HG02870 (cell line): ENCODE measurements around the gene ASS1.

ENCODE experiments used
- ATAC-seq: cut with Tn5 transposase; IDR thresholded peaks from one replicate; pipeline ENCODE4 v1.9.1; 2021; ENCODE audit warnings: mild to moderate bottlenecking, moderate library complexity; ENCODE audit not compliant: unreplicated experiment

The ASS1 gene

DNA sequence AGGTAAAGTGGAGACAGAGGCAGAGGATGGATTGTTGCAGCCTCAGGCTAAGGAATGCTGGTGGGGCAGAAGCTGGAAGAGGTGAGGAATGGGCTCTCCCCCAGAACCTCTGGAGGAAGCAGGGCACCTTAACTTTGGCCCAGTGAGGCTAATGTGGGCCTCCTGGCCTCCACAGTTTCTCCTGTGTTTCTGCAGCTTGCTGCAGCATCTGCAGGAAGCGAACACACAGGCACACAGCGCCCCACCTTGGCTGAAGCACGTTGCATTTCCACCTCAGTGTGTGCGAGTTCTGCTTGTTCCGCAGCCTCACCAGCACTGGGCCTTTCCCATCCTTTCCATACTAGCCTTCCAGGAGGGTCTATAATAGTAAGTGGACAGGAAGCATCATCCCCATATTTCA, 27.2 kb upstream of the ASS1 start:
- no peak for ATAC-seq

DNA sequence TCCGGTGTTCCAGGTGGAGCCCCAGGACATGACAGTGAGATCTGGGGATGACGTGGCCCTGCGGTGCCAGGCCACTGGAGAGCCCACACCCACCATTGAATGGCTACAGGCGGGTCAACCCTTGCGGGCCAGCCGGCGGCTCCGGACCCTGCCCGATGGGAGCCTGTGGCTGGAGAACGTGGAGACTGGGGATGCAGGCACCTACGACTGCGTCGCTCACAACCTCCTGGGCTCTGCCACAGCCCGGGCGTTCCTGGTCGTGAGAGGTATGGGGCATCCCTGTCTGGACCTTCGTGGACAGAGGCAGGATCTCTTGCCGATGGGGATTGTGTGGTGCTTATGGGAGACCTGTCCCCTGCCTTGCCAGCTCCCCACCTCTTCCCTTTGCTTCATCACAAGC, 26.0 kb upstream of the ASS1 start:
- ATAC-seq: no peak

DNA sequence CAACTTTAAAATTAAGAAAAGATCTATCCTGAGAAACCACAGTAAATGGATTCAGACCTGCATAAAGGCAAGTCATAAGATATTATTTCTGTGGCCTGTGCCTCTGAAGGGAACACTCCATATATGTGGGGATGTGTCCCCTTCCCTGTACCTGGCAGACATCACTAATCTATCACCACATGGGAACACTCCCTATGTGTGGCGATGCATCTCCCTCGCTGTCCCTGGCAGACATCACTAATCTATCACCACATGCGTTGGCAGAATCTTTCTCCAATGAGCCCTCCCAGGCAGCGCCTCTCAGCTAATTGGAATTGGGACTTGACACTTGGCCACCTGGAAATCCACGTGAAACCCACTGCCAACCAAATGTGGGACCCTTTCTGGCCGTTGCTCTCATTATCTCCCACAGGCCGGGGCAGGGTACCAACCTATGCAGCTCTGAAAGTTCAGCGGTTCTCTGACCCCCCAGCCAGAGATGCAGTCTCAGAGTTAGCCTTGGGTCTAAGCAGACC, 25.2 kb upstream of the ASS1 start:
- no peak for ATAC-seq

DNA sequence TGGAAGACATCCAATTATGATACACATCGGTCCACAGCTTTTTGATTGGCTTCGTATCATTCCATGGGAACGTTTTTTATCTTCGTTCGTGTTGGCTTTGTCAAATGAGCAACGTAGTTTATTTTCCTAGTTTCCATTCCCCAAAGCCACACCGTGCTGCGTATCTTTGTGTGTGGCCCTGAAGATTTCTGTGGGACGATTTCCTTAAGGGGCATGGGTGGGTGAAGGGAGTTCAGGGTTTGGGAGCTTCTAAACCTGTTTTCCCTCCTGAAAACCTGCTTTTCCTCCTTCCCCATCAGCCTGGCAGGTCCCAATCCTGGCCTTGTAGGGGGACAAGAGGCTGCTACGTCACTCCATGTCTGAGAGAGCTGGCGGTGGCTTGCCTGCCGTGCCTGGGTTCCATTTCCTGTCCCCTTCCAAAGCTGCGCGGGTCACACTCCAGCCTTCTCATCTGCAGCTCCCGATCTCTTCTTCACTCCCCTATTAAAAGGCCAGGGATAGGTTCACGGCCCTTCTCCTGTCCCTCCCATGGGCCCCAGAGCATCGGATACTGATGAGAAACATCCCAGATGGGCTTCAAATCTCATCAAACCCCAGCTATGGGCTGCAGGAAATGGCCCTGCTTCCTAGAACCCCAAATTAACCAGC, 23.5 kb upstream of the ASS1 start:
- ATAC-seq: no peak

DNA sequence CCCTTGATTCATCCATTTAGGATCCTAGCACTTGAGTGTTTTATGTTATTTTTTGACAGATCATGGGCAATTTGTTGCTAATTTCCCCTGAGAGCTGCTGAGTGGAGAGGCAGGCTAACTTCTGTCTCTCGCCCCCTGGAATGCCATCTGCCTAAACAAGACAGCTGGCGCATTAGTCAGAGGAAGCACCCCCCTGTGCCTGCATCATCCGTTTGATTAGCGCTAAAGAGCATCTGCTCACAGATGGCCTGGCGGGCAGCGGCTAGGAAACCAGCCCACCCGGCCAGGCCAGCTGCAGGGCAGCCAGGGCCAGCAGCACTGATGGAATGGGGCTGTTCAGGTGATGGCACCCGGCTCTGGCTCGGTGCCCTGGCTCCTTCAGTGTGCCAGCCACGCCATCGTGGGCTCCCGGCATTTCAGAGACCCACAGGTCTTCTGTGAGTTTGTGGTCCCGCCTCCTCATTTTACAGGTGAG, 22.9 kb upstream of the ASS1 start:
- no peak for ATAC-seq

DNA sequence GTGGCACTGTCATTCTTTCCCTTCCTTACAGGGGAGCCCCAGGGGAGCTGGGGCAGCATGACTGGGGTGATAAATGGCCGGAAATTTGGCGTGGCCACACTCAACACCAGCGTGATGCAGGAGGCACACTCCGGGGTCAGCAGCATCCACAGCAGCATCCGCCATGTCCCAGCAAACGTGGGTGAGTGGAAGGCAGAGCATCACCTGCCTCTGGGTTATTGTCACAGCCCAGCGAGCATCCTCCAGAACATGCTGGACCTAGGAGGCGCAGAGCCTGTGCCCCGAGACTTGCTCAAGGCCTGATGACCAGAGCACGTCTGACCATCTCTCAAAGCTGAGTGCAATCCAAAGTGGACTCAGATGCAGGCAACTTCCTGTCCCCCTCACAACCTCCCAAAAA, 22.2 kb upstream of the ASS1 start:
- ATAC-seq: no peak

DNA sequence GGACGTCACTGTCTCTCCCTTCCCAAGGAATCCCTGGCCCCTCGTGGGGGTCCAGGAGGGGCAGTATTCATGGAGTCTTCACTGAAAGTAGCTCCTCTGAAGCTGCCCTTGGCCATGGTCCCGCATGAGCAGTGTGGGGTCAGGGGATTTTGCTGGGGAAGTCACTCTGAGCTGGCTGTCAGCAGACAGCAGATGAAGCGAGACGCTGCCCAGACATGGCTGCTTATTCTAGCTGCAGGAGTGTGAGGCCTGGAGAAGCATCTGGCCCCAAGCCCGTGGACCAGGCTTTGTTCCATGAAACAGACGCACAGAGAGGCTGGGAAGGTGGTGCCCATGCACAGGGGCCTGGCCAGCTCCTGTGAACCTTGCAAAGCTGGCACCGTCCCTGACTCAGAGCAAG, 21.5 kb upstream of the ASS1 start:
- no peak for ATAC-seq

DNA sequence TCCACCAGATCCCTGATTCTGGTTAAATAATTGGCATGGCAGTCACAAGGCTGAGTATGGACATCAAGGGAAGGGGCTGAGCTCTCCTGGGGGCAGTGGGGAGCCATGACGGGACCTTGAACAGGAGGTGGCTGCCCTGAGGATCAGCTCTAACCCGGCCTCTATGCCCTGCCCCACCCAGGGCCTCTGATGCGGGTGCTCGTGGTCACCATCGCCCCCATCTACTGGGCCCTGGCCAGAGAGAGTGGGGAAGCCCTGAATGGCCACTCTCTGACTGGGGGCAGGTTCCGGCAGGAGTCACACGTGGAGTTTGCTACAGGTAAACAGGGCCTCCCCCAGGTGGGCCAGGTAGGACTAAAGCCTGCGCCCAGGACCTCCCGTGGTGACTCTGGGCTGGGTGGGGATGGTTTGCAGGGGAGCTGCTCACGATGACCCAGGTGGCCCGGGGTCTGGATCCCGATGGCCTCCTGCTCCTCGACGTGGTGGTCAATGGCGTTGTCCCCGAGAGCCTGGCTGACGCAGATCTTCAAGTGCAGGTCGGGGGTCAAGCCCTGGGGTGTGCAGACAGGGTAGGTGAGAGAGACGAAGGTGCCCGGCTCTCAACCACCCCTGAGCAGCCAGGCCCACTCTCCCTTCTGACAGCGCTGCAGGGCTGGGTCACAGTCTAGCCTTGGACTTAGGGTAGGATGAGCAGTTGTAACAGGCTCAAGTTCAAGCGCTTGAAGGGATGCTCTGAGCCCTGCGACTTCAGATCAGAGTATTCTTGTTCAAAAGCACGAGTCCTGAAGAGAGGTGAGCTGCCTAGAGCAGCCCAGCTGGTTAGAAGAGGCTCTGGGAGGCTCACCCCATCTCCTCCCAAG, 19.9 kb upstream of the ASS1 start:
- ATAC-seq: no peak

DNA sequence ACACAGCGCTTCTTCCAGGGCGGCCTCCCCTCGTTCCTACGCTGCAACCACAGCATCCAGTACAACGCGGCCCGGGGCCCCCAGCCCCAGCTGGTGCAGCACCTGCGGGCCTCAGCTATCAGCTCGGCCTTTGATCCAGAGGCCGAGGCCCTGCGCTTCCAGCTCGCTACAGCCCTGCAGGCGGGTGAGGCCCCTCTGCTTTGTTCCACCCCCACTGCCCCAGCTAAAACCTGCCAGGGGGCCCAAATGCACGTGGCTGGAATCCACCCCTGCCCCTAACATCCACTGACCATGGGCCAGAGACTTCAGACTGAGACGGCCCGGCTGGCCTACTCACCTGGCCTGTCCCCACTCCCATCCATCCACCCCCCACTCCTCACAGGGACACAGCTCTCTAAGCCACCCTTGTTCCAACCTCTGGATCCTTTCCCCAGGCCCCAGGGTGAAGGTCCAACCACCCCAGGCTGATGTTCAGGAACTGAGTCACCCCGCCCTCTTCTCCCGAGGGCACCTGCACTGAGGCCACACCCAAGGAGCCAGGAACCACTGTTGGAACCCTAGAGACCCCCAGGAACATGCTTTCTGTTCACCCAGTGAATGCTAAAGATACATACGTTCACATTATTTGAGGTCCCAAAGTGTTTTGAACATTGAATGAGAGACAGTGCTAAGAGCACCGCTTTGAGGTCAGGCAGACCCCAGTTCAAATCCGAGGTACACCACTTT, 18.9 kb upstream of the ASS1 start:
- ATAC-seq: no peak

DNA sequence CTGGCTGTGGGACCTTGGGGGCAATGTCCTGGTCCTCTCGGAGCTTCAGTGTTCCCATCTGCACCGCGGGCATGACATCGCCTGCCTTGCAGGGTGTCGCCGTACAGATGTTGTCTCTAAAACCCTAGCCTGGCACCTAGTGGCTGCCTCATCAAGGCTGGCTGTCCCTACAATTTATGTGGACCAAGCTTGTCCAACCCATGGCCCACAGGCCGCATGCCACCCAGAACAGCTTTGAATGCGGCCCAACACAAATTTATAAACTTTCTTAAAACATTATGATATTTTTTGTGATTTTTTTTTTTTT, 18.3 kb upstream of the ASS1 start:
- no peak for ATAC-seq

DNA sequence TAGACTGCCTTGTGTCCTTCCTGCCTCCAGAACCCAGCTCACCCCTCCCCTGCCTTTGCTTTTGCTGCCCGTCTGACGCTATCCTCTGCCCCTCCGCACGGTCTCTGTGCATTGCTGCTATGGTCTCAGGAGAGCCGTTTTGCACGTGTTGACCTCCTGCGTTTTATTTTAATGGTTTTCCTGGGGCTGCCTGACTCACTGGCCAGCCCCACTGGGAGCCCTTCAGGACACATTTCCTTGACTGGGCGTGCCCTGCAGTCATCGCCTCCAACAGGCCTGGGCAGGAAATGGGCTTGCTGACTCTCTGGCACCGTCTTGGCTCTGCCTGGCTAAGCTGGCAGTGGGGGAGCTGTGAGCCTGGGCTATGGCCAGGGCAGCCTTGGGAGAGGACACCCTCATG, 17.9 kb upstream of the ASS1 start:
- no peak for ATAC-seq

DNA sequence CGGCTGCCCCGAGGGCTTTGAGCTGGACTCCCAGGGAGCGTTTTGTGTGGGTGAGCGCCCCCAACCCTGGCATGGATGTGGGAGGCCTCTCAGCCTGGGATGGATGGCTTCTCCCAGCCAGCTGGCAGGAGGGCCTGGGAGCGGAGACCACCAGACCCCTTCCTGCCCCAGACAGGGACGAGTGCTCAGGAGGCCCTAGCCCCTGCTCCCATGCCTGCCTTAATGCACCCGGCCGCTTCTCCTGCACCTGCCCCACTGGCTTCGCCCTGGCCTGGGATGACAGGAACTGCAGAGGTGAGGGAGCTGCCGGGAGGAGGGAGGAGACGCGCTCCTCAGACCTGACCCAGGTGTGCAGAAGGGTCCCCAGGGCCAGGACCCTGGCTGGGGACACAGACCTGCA, 17.4 kb upstream of the ASS1 start:
- no peak for ATAC-seq

DNA sequence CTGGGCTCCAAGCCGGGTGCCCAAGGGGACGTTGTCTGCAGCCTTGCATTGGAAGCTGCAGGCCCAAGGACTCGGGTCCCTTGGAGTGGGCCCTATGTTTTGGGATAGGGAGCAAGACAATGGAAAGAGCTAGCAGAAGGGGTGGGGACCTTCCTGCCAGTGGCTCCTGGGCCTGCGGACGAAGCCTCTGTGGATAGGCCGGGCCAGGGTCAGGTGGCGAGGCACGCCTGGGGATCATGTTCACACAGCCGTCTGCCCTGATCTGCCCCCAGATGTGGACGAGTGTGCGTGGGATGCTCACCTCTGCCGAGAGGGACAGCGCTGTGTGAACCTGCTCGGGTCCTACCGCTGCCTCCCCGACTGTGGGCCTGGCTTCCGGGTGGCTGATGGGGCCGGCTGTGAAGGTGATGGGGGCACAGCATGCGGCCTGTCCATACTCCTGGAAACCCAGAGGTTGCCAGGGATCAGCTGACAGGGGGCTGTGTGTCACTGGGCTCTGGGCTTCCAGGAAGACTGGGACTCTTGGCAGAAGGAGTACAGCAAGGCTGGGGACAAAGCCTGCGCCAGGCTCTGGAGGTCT, 16.6 kb upstream of the ASS1 start:
- ATAC-seq: no peak

DNA sequence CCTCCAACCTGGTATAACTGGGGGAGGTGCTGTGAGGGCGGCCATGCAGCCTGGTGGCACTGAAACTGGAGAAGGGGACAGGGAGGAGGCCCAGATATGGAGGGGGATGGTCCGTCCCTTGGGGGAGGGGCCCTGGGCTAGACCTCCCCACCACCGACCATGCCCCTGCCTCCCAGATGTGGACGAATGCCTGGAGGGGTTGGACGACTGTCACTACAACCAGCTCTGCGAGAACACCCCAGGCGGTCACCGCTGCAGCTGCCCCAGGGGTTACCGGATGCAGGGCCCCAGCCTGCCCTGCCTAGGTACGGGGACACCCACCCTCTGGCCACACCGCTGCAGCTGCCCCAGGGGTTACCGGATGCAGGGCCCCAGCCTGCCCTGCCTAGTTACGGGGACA, 15.4 kb upstream of the ASS1 start:
- no peak for ATAC-seq

DNA sequence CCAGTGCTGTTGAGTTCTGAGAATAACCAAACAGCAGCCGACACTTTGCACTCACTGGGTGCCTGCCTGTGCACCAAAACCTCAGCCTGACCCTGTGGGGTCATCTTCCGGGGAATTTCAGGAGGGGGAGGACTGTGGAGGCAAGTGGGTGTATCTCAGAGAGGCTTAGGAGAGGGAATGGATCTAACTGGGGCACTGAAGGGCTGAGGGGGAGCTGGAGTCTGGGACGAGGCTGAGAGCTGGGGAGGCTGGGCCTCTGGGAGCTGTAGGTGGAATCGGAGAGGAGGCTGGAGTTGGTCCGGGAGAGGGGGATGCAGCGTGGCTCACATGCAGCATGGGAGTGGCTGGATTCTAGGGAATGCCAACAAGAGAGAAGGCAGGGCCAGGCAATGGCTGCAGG, 14.9 kb upstream of the ASS1 start:
- no peak for ATAC-seq

DNA sequence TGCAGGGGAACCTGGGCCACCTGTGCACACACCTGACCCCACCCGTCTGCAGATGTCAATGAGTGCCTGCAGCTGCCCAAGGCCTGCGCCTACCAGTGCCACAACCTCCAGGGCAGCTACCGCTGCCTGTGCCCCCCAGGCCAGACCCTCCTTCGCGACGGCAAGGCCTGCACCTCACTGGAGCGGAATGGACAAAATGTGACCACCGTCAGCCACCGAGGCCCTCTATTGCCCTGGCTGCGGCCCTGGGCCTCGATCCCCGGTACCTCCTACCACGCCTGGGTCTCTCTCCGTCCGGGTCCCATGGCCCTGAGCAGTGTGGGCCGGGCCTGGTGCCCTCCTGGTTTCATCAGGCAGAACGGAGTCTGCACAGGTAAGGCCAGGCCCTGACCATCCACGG, 14.5 kb upstream of the ASS1 start:
- no peak for ATAC-seq

DNA sequence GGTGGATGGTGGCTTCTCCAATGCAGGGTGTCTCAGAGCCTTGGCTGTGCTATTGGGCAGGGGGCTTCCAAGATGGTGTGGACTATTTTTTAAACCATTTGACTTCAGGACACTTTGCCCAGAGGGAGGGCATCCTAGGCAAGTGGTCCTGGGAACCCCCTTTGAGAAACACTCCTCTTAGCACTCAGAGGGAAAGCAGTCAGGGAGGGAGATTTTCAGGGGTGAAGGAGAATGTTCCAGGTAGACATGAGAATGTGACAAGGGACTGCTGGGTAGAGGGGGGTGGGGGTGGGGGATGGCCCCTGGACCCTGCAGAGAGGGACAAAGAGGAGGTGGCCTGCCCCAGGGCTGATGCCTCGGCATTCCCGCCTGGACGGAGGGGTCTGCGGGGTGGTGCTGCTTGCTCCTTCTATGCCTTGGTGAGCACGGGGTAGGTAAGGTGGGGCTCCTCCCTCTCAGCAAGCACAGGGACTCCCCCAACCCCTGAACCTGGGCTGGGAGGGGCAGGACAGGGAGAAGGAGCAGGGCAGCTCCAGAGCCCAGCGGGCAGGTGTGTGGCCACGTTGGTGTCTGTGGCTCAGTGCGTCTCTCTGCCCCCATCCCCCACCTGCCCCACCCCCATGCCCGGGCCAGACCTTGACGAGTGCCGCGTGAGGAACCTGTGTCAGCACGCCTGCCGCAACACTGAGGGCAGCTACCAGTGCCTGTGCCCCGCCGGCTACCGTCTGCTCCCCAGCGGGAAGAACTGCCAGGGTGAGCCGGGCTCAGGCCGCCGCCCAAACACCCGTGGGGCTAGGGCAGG, 13.8 kb upstream of the ASS1 start:
- no peak for ATAC-seq

DNA sequence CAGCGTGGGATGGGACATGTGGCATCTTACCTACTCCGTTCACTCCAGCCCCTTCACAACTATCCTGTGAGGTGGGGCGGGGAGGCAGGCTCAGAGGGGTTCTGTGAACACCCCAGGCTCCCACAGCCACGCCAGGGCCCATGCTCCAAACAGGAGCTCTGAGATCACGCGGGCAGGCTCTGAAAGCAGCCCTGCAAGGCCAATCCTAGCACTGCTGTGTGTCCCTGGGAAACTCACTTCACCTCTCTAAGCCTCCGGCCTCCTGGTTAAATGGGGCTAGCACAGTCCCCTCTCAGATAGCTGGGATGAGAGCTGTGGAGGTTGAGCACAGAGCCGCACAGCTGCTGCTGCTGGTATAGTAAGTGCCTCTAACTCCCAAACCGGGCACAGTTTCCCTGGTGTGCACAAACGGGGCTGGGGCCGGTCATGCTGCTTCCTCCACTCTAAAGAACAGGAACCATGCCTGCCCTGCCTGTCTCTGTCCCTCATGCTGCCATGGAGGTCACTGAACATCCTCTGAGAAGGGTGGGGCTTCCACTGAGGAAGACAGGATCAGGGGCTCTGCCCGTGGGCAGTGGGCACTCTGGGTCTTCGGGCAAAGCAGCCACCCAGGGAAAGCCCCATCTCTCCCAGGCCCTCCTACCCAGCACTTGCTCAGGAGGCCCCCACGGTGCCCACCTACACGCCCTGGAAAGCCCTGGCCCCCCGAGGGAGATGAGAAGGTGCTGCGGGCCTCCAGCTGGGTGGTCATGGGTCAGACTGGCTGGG, 13.0 kb upstream of the ASS1 start:
- ATAC-seq: no peak

DNA sequence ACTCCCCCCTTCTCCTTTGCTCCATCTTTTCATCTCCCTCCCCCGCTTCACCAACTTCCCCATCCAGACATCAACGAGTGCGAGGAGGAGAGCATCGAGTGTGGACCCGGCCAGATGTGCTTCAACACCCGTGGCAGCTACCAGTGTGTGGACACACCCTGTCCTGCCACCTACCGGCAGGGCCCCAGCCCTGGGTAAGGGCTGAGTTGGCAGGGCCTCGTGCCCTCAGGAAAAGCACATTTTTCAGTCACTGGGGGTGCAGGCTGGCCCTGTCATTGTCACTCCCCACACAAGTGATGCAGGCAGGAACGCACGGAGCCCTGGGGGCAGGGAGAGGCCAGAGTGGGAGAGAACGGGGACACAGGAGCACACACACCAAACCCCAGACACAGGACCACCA, 12.4 kb upstream of the ASS1 start:
- ATAC-seq: no peak

DNA sequence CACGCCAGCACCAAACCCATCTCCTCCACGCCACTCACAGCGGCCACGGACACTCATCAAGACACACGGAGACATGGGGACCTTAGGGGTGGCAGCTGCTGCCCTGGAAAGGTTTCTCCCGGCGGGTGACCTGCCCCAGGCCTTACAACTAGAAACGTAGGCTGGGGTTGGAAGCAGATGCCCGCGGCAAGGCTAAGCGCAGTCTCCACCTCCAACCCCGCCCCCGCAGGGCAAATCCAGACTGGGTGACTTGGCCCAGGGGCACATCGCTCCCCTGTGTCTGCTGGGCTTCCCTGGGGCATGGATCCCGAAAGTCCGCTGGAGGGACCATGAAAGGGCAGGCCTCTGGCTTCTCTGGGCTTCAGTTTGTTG, 12.0 kb upstream of the ASS1 start:
- no peak for ATAC-seq
